GM19328 (cell line): ENCODE measurements around the gene MIF.
"Not testable (repeated sequence)": the region's sequence is repeated elsewhere in the genome, so short reads cannot be mapped to it uniquely, and the experiment has no call there.

Experiments used
- ATAC-seq: cut with Tn5 transposase; IDR thresholded peaks from one replicate; pipeline ENCODE4 v1.9.1; 2021; ENCODE audit warnings: mild to moderate bottlenecking, moderate library complexity; ENCODE audit not compliant: unreplicated experiment

Gene MIF

DNA sequence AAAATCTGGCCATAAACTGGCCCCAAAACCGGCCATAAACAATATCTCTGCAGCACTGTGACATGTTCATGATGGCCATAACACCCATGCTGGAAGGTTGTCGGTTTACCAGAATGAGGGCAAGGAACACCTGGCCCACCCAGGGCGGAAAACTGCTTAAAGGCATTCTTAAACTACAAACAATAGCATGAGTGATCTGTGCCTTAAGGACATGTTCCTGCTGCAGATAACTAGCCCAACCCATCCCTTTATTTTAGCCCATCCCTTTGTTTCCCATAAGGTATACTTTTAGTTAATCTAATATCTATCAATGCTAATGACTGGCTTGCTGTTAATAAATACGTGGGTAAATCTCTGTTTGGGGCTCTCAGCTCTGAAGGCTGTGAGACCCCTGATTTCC, 6.0 kb downstream of the MIF start:
- not testable (repeated sequence) for ATAC-seq

DNA sequence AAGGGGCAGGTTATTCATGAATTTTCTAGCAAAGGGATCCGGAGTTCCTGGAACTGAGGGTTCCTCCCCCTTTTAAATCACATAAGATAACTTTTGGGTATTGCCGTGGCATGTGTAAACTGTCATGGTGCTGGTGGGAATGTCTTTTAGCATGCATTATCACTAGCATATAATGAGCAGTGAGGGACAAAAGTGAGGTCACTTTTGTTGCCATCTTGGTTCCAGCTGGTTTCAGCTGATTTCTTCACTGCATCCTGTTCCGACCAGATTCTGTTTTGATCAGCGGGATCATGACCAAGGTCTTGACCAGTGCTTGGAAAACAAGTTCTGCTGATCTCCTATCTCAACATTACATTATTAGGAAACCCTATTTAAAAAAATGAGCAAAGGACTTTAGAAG, 7.4 kb downstream of the MIF start:
- ATAC-seq, result no peak

DNA sequence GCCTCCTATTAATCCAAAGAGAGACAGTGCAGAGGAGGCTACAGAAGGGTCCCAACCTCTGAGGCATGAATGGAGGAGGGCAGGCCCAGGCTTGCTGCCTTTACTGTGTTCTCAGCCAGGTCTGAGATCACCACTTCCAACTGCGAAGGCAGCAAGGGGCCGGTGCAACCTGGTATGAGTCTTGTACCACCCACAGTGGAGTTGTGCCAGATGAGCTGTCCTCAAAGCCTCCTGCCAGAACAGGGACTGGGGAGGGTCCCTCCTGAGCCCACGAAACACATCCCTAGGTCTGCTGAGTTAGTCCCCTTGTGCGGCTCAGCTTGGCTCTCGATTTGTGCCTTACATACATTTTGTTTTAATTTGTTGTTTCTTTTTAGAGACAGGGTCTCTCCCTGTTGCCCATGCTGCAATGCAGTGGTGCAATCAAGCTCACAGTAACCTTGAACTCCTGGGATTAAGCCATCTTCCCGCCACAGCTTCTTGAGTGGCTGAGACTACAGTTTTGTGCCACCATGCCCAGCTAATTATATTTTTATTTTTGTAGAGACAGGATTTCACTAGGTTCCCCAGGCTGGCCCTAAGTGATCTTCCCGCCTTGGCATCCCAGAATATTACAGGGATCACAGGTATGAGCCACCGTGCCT, 9.3 kb downstream of the MIF start:
- no peak for ATAC-seq

DNA sequence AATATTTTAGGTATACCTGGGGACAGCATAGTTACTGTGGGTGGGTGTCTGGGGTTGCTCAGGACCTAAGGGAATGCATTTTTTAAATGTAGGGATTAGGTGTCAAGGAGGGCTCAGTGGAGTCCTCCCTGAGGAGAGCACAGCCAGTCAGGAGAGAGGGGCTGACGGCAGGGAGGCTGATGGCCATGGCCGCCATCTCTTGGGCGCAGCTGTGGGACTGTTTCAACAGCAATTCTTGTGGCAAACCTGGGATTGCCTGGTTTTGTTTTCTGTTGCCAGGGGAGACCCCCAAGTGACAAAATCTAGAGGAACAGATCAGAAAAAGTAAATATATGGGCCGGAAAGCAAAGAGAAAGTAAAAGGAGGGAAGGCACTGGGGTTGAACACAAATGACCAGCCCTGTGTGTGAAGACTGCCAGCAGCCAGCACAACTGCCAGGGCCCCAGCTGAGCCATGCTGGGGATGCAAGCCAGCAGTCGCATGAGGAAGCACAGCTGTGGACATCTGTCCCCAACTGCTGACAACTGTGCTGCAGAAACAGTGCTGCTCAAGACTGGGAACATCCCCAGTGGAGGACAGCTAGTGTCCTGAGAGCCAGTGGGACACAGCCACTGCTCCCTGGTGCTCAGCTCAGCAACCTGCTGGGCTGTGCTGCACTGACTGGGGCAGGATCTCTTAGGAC, 10.5 kb downstream of the MIF start:
- no peak for ATAC-seq

DNA sequence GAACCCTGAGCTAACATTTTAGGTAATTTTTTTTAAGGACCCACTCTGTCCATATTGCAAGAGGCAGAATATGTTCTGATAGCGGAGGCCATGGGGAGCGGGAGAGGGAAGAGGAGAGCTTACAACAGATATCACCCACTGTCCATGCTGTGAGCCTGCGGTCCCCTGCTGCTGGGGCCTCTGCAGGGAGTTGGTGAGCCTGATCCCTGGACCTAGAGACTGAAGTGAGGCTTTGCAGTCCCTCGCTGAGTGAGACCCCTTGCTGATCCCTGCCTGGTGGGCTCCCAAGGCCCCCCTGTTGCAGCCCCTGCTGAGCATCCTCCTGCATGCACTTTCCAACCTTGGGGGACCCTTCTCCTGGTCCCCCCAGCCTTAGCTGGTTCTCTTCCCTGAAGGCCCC, 12.5 kb downstream of the MIF start:
- ATAC-seq, result no peak

DNA sequence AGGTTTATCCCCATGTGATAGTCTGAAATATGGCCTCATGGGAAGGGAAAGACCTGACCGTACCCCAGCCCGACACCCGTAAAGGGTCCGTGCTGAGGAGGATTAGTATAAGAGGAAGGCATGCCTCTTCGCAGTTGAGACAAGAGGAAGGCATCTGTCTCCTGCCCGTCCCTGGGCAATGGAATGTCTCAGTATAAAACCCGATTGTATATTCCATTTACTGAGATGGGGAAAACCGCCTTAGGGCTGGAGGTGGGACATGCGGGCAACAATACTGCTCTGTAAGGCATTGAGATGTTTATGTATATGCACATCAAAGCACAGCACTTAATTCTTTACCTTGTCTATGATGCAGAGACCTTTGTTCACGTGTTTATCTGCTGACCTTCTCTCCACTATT, 13.2 kb downstream of the MIF start:
- not testable (repeated sequence) for ATAC-seq

DNA sequence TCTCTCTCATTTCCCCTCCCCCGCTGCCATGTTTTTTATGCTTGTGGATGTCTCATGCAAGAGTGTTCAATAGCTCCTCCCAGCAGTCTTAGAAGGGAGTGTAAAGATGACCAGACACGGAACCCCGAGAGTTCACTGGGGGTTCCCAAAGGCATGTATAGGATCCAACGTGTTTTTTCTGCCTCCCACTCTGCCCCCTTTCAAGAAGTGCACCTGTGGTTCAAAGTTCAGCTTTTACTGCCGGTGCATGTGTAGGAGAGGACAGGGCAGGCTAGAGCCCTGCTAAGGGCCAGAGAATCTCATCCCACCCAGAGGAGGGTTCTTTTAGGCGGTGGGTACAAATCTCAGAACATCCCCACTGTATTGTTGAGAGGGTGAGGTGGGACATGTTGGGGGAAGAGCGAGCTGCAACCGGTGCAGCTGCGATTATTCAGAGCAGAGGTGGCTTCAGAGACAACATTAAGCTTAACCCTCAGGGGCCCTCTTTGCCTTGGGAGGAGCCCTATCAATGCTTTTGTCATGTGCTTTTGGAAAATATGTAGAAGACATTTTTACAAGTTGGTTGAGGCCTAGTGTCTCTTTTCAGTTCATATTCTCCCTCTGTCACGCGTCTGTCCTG, 14.5 kb downstream of the MIF start:
- ATAC-seq, result no peak

DNA sequence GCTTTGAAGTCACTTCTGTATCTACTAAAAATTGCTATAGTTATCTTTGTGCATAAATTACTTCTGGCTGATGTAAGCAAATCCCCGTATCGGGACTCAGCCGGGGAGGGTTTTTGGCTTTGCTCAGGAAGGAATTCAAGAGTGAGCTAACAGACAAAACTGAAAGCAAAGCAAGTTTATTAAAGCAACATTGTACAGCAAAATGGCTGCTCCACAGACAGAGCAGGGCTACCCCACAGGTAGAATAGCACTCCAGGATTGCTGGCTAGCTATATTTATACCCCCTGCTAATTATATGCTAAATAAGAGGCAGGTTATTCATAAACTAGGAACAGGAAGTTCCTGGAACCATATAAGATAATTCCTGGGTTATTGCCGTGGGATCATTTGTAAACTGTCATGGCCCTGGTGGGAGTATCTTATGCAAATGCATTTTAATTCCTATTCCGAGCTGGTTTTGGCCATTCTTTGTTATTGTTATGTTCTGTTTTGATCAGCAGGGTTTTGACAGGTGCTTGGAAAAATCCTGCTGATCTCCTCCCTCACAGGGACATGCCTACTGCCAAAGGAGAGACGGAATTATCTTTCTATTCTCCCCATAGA, 15.2 kb downstream of the MIF start:
- no peak for ATAC-seq

DNA sequence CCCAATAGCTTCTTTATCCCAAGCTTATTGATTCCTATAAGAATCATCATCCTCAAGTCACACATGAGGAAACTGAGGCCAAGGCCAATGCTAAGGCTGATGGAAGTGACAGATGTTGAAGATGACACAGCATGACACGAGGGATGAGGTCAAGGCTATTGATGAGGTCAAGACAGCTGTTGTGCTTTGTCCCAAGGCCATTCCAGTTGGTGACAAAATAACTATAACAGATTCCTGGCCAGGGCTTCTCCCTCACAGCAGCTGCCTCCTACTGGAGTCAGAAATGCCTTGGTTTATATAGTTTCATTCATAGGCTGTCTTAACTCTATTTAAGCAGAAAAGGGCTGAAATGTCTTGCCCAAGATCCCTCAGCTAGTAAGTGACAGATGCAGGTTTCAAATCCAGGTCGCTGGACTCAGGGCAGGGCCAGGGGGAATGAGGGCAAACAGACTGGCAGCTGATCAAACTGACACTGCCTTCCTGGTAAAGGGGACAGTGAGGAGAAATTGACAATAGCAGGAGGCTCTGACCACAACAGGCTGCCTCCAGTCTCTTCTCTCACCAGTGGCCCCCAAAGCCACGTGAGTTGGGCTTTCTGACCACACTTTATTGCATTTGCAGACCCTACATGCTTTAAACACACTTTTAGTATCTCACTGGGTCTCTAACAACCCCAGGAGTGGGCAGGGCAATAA, 16.5 kb downstream of the MIF start:
- ATAC-seq, result no peak

DNA sequence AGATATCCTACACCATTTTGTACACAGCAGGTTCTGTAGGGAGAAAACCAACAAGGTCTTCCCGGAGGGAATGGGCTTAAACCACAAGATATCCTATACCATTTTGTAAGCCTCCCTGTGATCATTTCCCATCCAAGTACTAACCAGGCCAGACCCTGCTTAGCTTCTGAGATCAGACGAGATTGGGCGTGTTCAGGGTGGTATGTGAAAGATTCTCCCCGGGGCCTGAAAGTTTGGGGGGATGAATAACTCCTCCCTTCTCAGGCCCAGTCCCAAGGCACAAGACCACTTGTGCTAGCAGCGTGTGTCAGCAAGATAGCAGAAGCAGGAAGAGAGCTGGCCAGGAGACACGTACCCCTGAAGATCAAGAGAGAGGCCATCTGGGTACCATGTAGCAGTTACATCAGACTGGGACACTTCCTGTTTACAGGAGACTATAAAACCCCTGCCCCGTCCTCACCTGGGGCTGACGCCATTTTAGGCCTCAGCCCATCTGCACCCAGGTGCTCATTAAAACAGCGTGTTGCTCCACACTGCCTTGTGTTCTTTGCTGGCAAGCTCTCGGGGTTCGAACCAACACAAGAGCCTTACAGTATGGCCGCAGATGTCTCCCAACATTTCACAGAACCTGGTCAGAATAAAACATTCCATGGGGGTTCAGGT, 17.3 kb downstream of the MIF start:
- ATAC-seq, result no peak

DNA sequence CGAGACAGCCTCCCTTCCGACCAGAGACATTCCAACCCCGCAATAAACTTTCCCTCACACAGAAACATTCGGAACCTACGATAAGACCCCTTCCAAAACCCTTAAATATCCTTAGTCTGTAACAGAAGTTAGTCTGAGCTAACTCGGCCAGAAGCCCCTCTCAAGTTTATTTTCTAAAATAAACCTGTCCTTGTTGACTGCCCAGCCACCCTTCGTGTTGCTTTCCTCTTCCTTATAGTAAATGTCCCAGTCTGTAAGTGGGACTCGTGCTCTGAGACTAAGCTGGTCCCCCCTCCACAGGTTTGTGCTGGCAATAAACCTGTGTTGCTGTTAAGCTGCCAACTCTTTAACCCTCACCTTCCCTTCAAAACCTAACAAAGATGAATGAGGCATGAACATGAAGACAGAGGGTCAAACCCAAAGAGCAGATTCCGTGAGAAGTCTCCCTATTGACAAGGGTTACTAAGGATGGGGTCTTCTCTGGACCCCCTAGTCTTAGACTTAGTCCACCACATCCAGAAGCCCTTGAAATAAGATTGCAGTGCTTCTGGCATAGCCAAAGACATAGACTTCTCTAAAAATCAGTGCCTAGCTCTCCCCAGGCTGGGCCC, 18.2 kb downstream of the MIF start:
- ATAC-seq, result no peak

DNA sequence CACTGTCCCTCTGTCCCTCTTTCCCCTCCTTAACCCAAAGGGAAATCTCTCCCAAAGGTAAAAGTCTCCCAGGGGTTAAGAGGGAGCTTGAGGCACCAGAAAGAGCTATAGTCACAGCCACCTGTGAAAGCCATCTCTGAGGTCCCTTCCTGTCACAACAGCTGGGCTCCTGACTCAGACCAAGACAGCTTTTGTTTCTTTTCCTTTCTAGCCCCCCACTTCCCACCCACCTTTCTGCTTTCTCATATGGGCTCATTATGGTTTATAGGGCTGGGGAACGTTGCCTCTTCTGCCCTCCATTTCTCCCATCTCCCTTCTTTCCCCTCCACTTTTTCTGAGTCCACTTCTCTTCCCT, 19.1 kb downstream of the MIF start:
- ATAC-seq, result no peak

DNA sequence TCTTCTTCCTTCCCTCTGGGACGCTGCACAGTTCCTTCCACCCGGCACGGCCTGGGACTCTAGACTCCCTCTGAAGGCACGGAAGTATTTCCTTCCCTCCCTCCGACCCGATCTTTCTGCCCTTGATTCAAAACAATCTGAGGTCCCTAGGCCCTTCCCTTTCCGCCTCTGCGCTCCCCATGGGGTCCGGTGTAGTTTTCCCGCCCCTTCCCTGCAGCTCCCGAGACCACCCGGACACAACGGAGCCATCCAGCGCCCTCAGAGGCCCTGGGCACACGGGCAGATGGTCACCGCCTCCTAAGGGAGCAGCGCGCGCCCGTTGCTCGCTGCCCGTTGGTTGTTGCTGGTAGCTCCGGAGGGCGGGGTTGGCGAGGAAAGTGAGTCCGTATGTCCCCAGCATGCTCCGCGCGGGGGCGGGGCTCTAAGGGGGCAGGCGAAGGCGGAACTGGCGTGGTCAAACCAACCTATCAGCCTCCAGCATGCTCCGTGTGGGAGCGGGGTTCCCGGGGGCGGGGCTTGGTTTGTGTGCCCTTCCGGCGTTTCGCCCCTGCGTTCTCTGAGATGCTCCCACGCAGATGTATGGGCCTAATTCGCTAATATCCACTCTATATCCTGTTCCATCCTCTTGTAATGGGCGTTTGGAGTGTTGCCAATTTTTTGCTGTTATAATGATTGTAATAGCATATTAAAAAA, 19.6 kb downstream of the MIF start:
- ATAC-seq, result peak; percentile 94

DNA sequence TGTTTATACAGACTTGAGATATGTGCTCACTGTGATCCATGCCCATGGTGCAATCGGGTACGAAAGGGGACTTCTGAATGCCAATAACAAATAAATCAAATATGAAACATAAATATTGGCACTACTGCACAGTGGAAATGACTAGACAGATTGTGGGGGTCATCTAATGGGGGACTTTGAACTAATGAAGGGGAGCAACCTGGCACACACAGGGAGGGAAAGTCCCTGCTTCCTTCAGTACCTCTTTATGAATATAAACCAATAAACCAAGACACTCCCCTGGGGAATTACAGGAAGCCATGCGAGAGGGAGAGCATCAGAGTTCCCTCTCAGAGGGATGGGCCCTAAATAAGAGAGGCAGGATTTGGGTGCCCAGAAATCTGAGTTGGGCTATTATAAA, 21.1 kb downstream of the MIF start:
- ATAC-seq, result no peak

DNA sequence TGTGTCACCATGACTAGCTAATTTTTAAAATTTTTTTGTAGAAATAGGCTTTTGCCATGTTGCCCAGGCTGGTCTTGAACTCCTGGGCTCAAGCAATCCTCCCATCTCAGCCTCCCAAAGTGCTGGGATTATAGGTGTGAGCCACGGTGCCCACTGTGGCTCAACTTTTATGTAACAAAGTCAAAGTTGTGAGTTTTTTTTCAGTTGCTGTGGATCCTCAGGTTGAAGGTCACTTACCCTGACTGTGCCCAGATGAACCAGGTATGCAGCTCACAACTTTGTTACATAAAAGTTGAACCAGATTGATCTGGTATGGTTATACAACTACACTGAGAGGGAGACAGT, 26.1 kb downstream of the MIF start:
- not testable (repeated sequence) for ATAC-seq

DNA sequence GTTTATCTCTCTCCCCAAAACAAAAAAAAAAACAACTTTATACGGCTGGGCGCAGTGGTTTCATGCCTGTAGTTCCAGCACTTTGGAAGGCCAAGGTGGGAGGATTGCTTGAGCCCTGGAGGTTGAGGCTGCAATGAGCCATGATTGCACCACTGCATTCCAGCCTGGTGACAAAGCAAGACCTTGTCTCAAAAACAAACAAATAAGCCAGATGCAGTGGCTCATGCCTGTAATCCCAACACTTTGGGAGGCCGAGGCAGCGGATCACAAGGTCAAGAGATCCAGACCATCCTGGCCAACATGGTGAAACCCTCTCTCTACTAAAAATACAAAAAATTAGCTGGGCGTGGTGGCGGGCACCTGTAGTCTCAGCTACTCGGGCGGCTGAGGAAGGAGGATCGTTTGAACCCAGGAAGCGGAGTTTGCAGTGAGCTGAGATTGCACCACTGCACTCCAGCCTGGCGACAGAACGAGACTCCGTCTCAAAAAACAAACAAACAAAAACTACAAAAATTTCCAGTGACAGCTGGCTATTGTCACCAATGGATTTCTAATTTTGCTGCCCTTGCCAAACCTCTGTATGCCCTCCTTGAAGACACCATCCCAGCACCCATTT, 27.5 kb downstream of the MIF start:
- not testable (repeated sequence) for ATAC-seq

DNA sequence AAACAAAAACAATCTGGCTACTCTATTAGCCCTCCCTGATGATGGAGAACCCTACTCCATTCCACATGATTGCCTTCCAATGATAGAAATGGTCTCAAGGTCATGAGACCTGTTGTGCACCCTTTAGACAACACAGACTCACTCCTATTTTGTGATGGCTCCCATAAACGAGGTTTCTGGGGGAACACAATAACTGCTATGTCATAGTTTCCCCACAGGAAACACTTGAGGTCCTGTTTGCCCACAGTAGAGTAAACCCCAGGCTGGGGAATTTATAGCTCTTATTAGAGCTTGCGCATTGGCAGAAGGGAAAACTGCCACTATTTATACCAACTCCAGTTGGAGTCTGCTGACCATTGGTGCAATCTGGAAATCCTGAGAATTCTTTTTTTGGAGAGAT, 28.7 kb downstream of the MIF start:
- ATAC-seq, result no peak

DNA sequence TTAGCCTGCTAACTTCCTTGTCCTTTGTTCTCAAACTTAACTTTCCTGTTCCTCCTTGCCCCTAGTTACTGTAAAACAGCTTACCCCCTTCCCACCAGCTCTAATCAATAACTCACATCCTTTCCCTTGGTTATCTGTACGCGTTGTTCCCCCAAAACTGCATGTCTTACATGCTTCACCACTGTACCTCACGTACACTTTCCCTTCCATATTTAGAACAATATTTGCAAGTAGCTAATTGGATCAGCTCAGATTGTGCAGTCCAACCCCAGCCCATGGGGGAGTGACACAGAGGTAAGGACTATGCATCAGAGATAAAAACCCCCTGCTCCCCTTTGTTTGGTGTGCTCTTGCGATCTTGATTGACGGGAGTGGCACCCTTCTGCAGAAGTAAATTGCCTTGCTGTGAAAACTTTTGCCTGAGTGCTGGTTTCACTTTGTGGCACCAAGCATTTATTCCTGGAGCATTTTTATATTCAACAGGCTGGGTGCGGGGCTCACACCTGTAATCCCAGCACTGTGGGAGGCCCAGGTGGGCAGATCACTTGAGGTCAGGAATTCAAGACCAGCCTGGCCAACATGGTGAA, 30.9 kb downstream of the MIF start:
- no peak for ATAC-seq

DNA sequence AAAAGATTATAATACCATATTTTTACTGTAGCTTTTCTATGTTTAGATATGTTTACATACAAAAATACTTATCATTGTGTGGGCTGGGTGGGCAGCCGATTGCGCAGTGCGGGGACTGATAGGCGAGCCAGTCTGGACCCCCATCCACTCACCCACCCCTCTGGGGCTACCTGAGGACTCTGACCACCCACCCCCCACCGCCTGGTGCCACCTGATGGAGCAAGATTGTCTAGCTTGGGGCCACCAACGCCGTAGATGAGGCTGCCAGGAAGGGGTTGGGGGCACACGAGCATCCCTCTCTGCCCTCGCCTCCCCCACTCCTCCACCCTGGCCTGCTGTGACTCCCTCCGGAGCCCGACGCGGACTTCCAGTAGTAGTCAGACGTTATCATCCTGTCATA, 32.4 kb downstream of the MIF start:
- ATAC-seq, result no peak
